ENCODE data around the gene ACHE.
A peak's percentile ranks its signal among the peaks of the same experiment; 100 is the strongest.

The ACHE gene

DNA sequence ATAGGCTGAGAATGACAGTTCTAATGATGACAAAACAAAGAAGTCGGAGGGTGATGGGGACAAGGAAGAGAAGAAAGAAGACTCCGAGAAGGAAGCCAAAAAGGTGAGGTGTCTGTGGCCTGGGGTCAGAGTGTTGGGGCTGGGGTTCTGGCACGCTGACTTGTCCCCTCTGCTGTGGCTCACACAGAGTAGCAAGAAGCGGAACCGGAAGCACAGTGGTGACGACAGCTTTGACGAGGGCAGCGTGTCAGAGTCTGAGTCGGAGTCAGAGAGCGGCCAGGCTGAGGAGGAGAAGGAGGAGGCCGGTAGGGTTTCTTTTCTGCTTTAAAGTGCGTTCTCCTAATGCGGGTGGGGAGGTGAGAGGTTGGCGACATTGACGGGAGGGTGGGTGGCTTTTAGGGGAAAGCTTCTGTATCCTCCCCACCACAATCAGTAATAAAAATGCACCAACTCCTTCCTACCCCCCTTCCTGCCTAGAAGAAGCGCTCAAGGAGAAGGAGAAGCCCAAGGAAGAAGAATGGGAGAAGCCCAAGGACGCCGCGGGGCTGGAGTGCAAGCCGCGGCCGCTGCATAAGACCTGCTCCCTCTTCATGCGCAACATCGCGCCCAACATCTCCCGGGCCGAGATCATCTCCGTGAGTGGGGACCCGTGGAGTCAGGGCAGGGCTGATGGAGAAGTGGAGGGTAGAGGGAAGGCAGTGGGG, 10.8 kb downstream of the ACHE start:
- H3K4me3 Mint-ChIP-seq: peak overlapping the region; percentile 15
- H3K9me3 Mint-ChIP-seq: no peaks in the 10 kb centered on the region
- intact Hi-C loops (cut with micrococcal nuclease): no loop called here
- H3K27ac Mint-ChIP-seq: peak overlapping the region; percentile 53
- no peaks in the 10 kb centered on the region for H3K27me3 Mint-ChIP-seq
- peaks cover 89% of the 10 kb centered on the region for H3K36me3 Mint-ChIP-seq (ENCODE audit: low read depth)
- H3K4me1 Mint-ChIP-seq (ENCODE audit: low read depth): peaks cover 57% of the 10 kb centered on the region

DNA sequence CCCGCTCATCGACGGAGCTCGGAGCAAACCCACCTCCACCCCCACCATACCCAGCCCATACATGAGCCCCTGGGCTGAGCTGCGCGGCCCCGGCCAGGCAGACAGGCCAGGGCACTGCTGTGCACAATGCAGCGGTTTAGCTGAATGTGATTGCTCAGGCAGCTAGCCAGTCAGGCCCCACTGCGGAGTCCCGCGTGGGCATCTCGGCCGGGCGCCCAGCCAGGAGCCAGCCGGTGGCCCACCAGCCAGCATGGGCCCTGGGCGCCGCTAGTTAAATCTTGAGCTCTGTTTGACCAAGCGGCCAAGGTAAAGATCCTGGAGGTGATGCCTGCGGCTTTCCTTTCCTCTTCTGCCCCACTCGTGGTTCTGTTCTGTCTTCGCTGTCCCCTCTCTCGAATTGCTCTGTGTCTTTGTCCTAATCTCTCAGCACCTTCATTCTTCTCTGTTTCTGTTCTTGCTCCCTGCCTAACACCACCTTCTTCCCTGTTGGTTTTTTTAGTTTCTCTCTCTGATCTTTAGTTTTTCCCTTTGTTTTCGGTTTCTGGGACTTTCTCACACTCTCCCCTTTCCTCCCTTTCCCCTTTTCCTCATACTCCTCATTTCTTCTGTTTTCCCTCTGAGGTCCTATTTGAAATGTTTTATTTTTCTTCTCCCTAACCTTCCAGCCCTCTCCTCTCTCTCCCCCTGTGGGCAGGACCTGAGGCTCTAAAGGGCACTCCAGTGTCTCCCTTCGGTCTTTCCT, 12.7 kb downstream of the ACHE start:
- peaks cover 100% of the 10 kb centered on the region for H3K36me3 Mint-ChIP-seq (ENCODE audit: low read depth)
- peaks cover 54% of the 10 kb centered on the region for H3K4me1 Mint-ChIP-seq (ENCODE audit: low read depth)
- no peak overlapping the region for H3K4me3 Mint-ChIP-seq
- no peaks in the 10 kb centered on the region for H3K27me3 Mint-ChIP-seq
- H3K27ac Mint-ChIP-seq: no peak overlapping the region
- intact Hi-C loops (cut with micrococcal nuclease): no loop called here
- H3K9me3 Mint-ChIP-seq: no peaks in the 10 kb centered on the region

DNA sequence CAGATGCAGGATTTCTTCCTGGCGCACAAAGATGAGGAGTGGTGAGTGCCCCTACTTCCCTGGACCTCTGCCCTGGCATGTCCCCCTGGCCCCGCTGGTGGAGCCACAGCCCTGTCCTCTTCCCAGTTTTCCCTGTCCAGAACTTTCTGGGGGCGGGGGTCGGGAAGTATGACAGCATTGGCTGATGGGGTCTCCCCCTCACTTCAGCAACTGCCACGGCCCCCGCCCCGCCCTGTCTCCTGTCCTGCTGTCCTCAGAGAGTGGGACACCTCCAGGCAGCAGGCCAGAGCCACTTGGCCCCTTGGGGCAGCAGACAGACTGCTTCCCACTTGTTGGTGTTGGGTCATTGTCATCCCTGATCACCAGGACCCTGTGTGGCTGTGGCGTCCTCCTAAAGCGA, 13.5 kb downstream of the ACHE start:
- H3K27ac Mint-ChIP-seq: no peak overlapping the region
- H3K36me3 Mint-ChIP-seq (ENCODE audit: low read depth): peaks cover 99% of the 10 kb centered on the region
- H3K27me3 Mint-ChIP-seq: no peaks in the 10 kb centered on the region
- intact Hi-C loops (cut with micrococcal nuclease): no loop called here
- peaks cover 50% of the 10 kb centered on the region for H3K4me1 Mint-ChIP-seq (ENCODE audit: low read depth)
- no peak overlapping the region for H3K4me3 Mint-ChIP-seq
- H3K9me3 Mint-ChIP-seq: no peaks in the 10 kb centered on the region

DNA sequence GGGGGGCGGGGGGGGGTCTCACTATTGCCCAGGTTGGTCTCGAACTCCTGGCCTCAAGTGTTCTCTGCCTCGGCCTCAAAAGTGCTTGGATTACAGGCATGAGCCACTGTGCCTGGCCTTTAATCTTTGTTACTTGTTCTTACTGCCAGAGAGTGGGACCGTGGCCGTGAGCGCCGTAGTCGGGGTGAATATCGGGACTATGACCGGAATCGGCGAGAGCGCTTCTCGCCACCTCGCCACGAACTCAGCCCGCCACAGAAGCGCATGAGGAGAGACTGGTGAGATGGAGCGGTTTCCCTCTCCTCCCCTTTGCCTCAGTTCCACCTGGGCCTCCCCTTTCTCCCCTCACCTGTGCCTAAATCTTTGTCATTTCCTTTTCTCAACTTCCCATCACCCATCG, 14.6 kb downstream of the ACHE start:
- H3K9me3 Mint-ChIP-seq: no peaks in the 10 kb centered on the region
- H3K27ac Mint-ChIP-seq: no peak overlapping the region
- H3K27me3 Mint-ChIP-seq: no peaks in the 10 kb centered on the region
- intact Hi-C loops (cut with micrococcal nuclease): no loop called here
- H3K36me3 Mint-ChIP-seq (ENCODE audit: low read depth): peaks cover 98% of the 10 kb centered on the region
- H3K4me1 Mint-ChIP-seq (ENCODE audit: low read depth): peaks cover 48% of the 10 kb centered on the region
- H3K4me3 Mint-ChIP-seq: no peak overlapping the region

DNA sequence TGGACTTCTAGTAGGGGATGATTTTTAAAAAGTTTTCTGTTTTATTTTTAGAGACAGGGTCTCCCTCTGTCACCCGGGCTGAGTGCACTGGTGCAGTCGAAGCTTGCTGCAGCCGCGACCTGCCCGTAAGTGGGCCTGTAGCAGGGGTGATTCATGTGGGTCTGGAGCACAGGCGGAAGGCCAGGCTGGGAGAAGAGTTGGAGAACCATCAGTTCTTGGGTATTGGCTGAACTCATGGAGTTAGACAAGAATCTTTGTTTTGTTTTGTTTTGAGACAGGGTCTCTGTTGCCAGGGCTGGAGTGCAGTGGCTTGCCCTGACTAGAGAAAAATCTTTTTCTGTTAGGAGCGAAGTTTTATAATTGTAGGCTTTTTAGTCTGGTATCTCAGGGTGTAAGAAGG, 15.0 kb downstream of the ACHE start:
- Mint-ChIP-seq H3K4me3 (no peak overlapping the region), H3K9me3 (no peaks in the 10 kb centered on the region), H3K4me1 (ENCODE audit: low read depth) (peaks cover 48% of the 10 kb centered on the region), H3K27me3 (no peaks in the 10 kb centered on the region), H3K36me3 (ENCODE audit: low read depth) (peaks cover 96% of the 10 kb centered on the region), H3K27ac (no peak overlapping the region)
- intact Hi-C loops (cut with micrococcal nuclease): no loop called here

DNA sequence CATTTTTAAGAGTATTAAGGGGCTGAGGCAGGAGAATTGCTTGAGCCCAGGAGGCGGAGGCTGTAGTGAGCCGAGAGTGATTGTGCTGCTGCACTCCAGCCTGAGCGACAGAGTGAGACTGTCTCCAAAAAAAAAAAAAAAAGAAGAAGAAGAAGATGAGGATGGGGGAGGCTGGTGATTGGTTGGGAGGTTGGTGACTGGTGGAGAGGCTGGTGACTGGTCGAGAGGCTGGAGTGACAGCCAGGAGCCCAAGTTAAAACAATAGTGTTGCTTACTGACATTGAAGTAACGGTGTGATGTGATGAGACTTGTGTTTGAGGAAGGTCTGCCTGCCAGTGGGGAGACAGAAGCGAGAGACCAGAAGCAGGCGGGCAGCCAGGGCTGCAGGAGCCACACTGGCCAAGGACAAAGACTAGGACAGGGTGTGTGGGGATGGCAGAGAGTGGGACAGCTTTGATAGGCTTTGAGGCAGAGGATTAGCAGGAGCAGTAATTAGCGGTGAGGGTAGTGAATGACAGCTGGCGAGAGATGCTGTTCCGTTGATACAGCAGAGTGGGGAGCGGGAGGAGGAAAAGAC, 15.9 kb downstream of the ACHE start:
- H3K4me3 Mint-ChIP-seq: no peak overlapping the region
- intact Hi-C loops (cut with micrococcal nuclease): no loop called here
- peak overlapping the region; percentile 5 for H3K27ac Mint-ChIP-seq
- peaks cover 96% of the 10 kb centered on the region for H3K36me3 Mint-ChIP-seq (ENCODE audit: low read depth)
- H3K4me1 Mint-ChIP-seq (ENCODE audit: low read depth): peaks cover 40% of the 10 kb centered on the region
- no peaks in the 10 kb centered on the region for H3K9me3 Mint-ChIP-seq
- H3K27me3 Mint-ChIP-seq: no peaks in the 10 kb centered on the region

DNA sequence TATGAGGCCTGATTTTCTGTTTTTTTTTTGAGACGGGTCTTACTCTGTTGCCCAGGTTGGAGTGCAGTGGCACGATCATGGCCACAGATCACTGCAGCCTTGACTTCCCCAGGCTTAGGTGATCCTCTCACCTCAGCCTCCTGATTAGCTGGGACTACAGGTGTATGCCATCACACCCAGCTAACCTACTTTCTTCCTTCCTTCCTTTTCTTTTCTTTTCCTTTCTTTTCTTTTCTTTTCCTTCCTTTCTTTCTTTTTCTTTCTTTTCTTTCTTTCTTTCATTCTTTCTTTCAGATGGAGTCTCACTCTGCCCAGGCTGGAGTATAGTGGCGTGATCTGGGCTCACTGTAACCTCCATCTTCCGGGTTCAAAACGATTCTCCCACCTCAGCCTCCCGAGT, 17.0 kb downstream of the ACHE start:
- Mint-ChIP-seq H3K36me3 (ENCODE audit: low read depth) (peaks cover 96% of the 10 kb centered on the region), H3K4me1 (ENCODE audit: low read depth) (peaks cover 38% of the 10 kb centered on the region)
- intact Hi-C loops (cut with micrococcal nuclease): no loop called here

DNA sequence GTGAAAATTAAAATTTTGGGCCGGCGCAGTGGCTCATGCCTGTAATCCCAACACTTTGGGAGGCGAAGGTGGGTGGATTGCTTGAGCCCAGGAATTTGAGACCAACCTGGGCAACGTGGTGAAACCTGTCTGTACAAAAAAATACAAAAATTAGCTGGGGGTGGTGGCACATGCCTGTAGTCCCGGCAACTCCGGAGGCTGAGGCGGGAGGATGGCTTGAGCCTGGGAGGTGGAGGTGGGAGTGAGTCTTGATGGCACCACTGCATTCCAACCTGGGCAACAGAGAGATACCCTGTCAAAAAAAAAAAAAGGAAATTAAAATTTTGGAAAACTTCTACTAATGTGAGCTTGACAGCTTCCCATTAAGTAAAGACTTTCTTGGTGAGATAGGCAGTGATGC, 17.7 kb downstream of the ACHE start:
- Mint-ChIP-seq H3K4me3 (no peak overlapping the region), H3K36me3 (ENCODE audit: low read depth) (peaks cover 96% of the 10 kb centered on the region), H3K9me3 (no peaks in the 10 kb centered on the region), H3K27ac (no peak overlapping the region), H3K4me1 (ENCODE audit: low read depth) (peaks cover 38% of the 10 kb centered on the region), H3K27me3 (no peaks in the 10 kb centered on the region)
- intact Hi-C loops (cut with micrococcal nuclease): no loop called here

More for the DNA sequence above, 17.0 kb downstream of the ACHE start:
- H3K27ac Mint-ChIP-seq: no peak overlapping the region
- no peaks in the 10 kb centered on the region for H3K27me3 Mint-ChIP-seq
- no peak overlapping the region for H3K4me3 Mint-ChIP-seq
- no peaks in the 10 kb centered on the region for H3K9me3 Mint-ChIP-seq

DNA sequence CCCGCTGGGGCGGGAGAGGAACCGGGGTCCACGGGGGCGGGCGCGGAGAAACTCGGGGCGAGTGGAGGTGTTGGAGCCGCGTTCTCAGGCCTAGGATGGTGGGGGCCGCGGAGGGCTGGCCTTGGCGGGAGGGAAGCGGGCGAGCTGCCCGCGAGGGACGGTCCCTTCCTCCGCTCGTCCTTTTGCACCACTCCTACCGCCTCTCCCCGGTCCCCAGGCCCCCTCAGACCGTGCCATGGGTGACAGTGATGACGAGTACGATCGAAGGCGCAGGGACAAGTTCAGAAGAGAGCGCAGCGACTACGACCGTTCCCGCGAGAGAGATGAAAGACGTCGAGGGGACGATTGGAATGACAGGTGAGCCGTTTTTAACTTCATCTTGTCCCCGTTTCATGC, 20.3 kb downstream of the ACHE start:
- H3K4me3 Mint-ChIP-seq: peak overlapping the region; percentile 97
- H3K9me3 Mint-ChIP-seq: no peaks in the 10 kb centered on the region
- peak overlapping the region; percentile 94 for H3K27ac Mint-ChIP-seq
- intact Hi-C loops (cut with micrococcal nuclease): loop anchor here (1.0 kb wide), 1 partner anchor 12 kb away; no protein-coding TSS in a partner anchor
- H3K4me1 Mint-ChIP-seq (ENCODE audit: low read depth): peaks cover 54% of the 10 kb centered on the region
- H3K27me3 Mint-ChIP-seq: no peaks in the 10 kb centered on the region
- peaks cover 96% of the 10 kb centered on the region for H3K36me3 Mint-ChIP-seq (ENCODE audit: low read depth)

DNA sequence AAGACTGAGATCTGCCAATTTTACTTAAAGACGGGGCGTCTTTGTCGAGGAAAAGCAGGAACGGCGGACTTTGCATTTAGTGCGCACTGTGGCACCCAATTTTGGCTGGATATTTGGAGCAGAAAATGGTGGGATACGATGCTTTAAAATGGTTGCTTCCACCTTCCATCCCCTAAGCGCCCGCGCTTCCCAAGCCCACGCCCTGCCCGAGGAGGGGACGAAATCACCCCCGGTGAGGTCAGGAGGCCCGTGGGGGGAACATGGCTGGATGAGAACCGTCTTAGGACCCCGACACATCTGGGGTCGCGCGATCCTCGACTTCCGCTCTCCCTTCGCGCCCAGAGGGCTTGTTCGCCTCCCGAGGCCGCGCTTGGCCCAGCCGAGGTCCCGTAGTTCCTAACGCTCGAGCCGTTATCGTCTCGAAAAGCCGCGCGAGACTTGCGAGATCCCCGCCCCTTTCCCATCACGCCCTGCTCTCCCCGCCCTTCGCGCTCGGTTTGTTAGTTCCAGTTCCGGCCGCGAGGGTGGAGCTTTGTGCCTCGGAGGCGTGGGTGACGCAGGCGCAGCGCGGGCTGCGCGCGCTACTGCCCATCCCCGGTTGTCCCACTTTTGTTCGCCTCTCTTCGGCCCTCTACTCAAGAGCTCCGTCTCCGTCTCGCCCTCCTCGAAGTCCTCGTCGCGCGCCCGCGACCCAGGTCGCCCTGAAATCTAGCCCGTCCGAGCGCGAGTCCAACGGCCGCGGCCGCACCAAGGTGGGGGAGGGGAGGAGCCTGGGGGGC, 20.9 kb downstream of the ACHE start, which contains the start of gene SRRT:
TSS of gene SRRT (plus strand) at position 527 of the 779 bp plus-strand sequence. CDS start 488 bp downstream, outside the sequence.
- intact Hi-C loops (cut with micrococcal nuclease): loop anchor here (1.0 kb wide), 1 partner anchor 13 kb away; no protein-coding TSS in a partner anchor
- peaks cover 55% of the 10 kb centered on the region for H3K4me1 Mint-ChIP-seq (ENCODE audit: low read depth)
- H3K4me3 Mint-ChIP-seq: peak within 1 kb of the TSS; percentile 97
- H3K27ac Mint-ChIP-seq: peak within 1 kb of the TSS; percentile 94
- H3K36me3 Mint-ChIP-seq (ENCODE audit: low read depth): peaks cover 94% of the 10 kb centered on the region
- H3K27me3 Mint-ChIP-seq: no peaks in the 10 kb centered on the region
- H3K9me3 Mint-ChIP-seq: no peaks in the 10 kb centered on the region

DNA sequence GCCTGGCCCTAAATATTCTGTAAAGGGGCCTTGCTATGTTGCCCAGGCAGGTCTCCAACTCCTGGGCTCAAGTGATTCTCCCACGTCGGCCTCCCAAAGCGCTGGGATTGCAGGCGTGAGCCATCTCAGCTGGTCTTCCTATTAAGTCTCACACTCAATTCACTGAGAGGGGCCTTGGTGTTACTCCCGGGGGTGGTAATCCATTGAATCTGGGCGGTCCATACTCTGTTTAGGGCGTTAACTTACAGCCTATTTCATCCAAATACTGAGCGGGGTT, 21.4 kb downstream of the ACHE start:
- peaks cover 51% of the 10 kb centered on the region for H3K4me1 Mint-ChIP-seq (ENCODE audit: low read depth)
- peak overlapping the region; percentile 94 for H3K27ac Mint-ChIP-seq
- H3K27me3 Mint-ChIP-seq: no peaks in the 10 kb centered on the region

DNA sequence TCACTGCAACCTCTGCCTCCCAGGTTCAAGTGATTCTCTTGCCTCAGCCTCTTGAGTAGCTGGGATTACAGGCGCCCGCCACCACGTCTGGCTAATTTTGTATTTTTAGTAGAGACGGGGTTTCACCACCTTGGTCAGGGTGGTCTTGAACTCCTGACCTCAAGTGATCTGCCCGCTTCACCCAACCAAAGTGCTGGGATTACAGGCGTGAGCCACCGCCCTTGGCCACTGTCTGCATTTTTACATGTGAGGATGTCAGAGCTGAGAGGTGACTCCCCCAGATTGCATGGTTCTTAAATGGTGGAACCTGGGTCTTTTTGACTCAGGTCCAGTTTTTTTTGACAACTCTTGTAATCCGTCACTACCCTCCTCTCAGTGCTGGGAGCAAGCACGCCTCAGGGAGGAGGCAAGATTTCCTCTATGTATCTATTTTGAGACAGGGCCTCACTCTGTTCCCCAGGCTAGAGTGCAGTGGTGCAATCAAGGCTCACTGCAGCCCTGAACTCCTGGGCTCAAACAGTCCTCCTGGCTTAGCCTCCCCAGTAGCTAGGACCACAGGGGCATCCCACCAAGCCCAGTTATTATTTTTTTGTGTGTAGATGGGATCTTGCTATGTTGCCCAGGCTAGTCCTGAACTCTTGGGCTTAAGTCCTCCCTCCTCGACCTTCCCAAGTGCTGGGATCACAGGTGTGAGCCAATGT, 21.9 kb downstream of the ACHE start:
- no peaks in the 10 kb centered on the region for H3K27me3 Mint-ChIP-seq
- peaks cover 90% of the 10 kb centered on the region for H3K36me3 Mint-ChIP-seq (ENCODE audit: low read depth)
- H3K27ac Mint-ChIP-seq: peak overlapping the region; percentile 94
- H3K4me1 Mint-ChIP-seq (ENCODE audit: low read depth): peaks cover 56% of the 10 kb centered on the region
- peak overlapping the region; percentile 97 for H3K4me3 Mint-ChIP-seq
- intact Hi-C loops (cut with micrococcal nuclease): no loop called here
- no peaks in the 10 kb centered on the region for H3K9me3 Mint-ChIP-seq

More for the DNA sequence above, 21.4 kb downstream of the ACHE start:
- H3K4me3 Mint-ChIP-seq: peak overlapping the region; percentile 97
- intact Hi-C loops (cut with micrococcal nuclease): no loop called here
- peaks cover 90% of the 10 kb centered on the region for H3K36me3 Mint-ChIP-seq (ENCODE audit: low read depth)
- H3K9me3 Mint-ChIP-seq: no peaks in the 10 kb centered on the region

DNA sequence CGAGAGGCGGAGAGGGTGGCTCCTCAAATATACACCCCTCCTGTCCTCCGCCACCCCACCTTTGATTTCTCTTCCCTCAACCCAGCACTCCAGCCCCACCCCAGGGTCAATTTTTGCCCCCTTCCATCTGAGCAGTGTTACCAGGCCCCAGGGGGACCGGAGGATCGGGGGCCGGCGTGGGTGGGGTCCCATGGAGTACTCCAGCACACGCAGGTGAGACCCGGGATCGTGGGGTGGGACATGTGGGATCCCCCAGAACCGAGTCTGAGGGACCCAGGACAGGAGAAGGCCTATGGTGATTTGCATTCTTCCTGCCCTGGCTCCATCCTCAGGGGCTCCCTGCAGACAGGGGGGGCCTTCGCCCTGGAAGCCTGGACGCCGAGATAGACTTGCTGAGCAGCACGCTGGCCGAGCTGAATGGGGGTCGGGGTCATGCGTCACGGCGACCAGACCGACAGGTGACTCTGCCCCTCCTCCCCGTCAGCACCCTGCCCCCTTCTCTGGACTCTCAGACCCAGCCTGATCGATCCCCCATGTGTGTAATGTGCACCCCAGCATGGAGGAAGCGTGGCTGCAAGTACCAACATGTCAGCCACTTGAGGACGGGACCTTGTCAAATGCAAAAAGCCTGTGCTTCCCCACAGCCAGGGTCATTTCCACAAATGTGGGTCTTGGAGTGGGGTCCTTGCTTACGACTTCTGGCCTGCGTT, 27.8 kb downstream of the ACHE start:
- Mint-ChIP-seq H3K4me3 (peak overlapping the region; percentile 88), H3K4me1 (ENCODE audit: low read depth) (peaks cover 70% of the 10 kb centered on the region), H3K36me3 (ENCODE audit: low read depth) (peaks cover 84% of the 10 kb centered on the region), H3K27ac (peak overlapping the region; percentile 91), H3K9me3 (no peaks in the 10 kb centered on the region), H3K27me3 (no peaks in the 10 kb centered on the region)
- intact Hi-C loops (cut with micrococcal nuclease): loop anchor here (2.0 kb wide), 1 partner anchor 15 kb away; the partner anchor contains the start of gene SLC12A9
